HL-60 (cell line): ENCODE results near the gene CUEDC2.

ENCODE experiments used
- POLR2AphosphoS5 ChIP-seq: IDR thresholded peaks from 2 replicates; pipeline ENCODE4 v1.6.1; 2012; ENCODE audit warnings: low read depth
- TF ChIP-seq, protein P1 (sequence below): IDR thresholded peaks from one replicate; pipeline ENCODE4 v1.5.1; 2011; ENCODE audit warnings: low read length, control low read depth, inconsistent platforms; ENCODE audit not compliant: insufficient read depth

DNA sequence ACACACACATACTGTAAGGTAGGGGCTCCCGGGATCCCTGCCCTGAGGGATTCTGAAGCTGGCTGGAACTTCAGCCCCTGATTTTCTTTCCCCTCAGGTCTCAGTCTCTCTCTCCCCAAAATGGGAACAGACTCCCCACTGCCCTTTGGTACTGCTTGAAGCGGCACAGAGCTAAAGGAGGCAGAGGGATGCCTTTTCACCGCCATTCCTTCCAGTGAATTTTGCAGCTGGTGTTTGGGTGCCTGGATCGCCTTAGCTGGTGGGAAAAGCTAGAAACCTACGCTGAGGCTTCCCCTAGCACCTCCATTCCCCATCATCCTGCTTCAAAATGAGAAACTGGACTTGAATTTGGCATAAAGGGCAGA is 2.7 kb upstream of the CUEDC2 start:
- TF ChIP-seq, protein P1, sequence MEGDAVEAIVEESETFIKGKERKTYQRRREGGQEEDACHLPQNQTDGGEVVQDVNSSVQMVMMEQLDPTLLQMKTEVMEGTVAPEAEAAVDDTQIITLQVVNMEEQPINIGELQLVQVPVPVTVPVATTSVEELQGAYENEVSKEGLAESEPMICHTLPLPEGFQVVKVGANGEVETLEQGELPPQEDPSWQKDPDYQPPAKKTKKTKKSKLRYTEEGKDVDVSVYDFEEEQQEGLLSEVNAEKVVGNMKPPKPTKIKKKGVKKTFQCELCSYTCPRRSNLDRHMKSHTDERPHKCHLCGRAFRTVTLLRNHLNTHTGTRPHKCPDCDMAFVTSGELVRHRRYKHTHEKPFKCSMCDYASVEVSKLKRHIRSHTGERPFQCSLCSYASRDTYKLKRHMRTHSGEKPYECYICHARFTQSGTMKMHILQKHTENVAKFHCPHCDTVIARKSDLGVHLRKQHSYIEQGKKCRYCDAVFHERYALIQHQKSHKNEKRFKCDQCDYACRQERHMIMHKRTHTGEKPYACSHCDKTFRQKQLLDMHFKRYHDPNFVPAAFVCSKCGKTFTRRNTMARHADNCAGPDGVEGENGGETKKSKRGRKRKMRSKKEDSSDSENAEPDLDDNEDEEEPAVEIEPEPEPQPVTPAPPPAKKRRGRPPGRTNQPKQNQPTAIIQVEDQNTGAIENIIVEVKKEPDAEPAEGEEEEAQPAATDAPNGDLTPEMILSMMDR = no peak
- TF ChIP-seq POLR2AphosphoS5 = no peak
